K562 (cell line): ENCODE results near the gene SLC8A2. TPM values are rescaled to one million over a fixed set of nuclear protein-coding genes. Genes with fewer than 3 reads are reported as not detected.

ENCODE experiments used
- BHLHE40 ChIP-seq: IDR thresholded peaks from 2 replicates; pipeline ENCODE4 v1.6.1; 2011; ENCODE audit warnings: low read length, improper control_type of control experiment
- CBFA2T2 ChIP-seq: fragments of 450-650 bp; conservative IDR thresholded peaks from 2 replicates; pipeline ENCODE4 v1.6.1; 2017; ENCODE audit warnings: mild to moderate bottlenecking
- CBX5 ChIP-seq: IDR thresholded peaks from 2 replicates; pipeline ENCODE4 v1.6.1; 2014; ENCODE audit warnings: low read depth, borderline replicate concordance
- CHD4 ChIP-seq: fragments of 200-600 bp; sonication (generic); IDR thresholded peaks from 3 replicates; pipeline ENCODE4 v1.6.1; 2012; ENCODE audit warnings: low read depth, mild to moderate bottlenecking, mixed read lengths, low read length, inconsistent platforms; ENCODE audit not compliant: insufficient read depth, insufficient replicate concordance, poor library complexity, severe bottlenecking
- CREB3L1 ChIP-seq: fragments of 450-650 bp; IDR thresholded peaks from 2 replicates; pipeline ENCODE4 v1.6.1; 2014; ENCODE audit warnings: low read depth, mild to moderate bottlenecking, moderate library complexity, borderline replicate concordance
- CREB5 ChIP-seq: fragments of 250-450 bp; sonication (Bioruptor Pico); IDR thresholded peaks from 2 replicates; pipeline ENCODE4 v1.5.0; 2020; ENCODE audit warnings: mild to moderate bottlenecking
- EGR1 ChIP-seq: fragments of 450-650 bp; conservative IDR thresholded peaks from 2 replicates; pipeline ENCODE4 v1.6.1; 2017; ENCODE audit warnings: mild to moderate bottlenecking
- GATAD2A ChIP-seq: fragments of 450-650 bp; IDR thresholded peaks from 2 replicates; pipeline ENCODE4 v1.6.1; 2017
- GTF3C2 ChIP-seq: IDR thresholded peaks from 3 replicates; pipeline ENCODE4 v1.6.1; 2011; ENCODE audit warnings: borderline replicate concordance, mild to moderate bottlenecking, moderate library complexity; ENCODE audit not compliant: insufficient read length; ENCODE audit errors: extremely low read depth
- HDGF ChIP-seq: fragments of 450-650 bp; IDR thresholded peaks from 2 replicates; pipeline ENCODE4 v1.6.1; 2016
- HNRNPL ChIP-seq: fragments of 200-400 bp; formaldehyde crosslinking; IDR thresholded peaks from 2 replicates; pipeline ENCODE4 v1.6.1; 2017; ENCODE audit warnings: low read depth, mild to moderate bottlenecking, low read length
- KDM2B ChIP-seq: fragments of 250-450 bp; sonication (Bioruptor Pico); IDR thresholded peaks from 2 replicates; pipeline ENCODE4 v1.8.0; 2021; ENCODE audit warnings: mild to moderate bottlenecking, moderate library complexity
- MIER1 ChIP-seq: fragments of 450-650 bp; IDR thresholded peaks from 2 replicates; pipeline ENCODE4 v1.6.1; 2016; ENCODE audit warnings: antibody characterized with exemption, mild to moderate bottlenecking, low read depth
- NFE2L1 ChIP-seq: fragments of 450-650 bp; IDR thresholded peaks from 2 replicates; pipeline ENCODE4 v1.6.1; 2016; ENCODE audit warnings: missing genetic modification characterization, low read depth, mild to moderate bottlenecking, missing compliant biosample characterization, moderate library complexity, borderline replicate concordance
- NR1H2 ChIP-seq: sonication (generic); formaldehyde crosslinking; IDR thresholded peaks from 2 replicates; pipeline ENCODE4 v1.4.0; 2020; ENCODE audit warnings: mild to moderate bottlenecking, missing genetic modification reagents
- NR2C2 ChIP-seq, 2 experiments: fragments of 200-800 bp in 1 of 2; sonication (Bioruptor generic) in 1 of 2; sonication (generic) in 1 of 2; formaldehyde crosslinking in 1 of 2; IDR thresholded peaks; 2 replicates each; pipeline versions ENCODE4 v1.6.1 to v1.8.0; 2016 to 2022; ENCODE audit warnings: mild to moderate bottlenecking in 1 of 2, missing compliant biosample characterization in 1 of 2, missing genetic modification characterization in 1 of 2, missing genetic modification reagents in 1 of 2
- RB1 ChIP-seq: fragments of 450-650 bp; IDR thresholded peaks from 2 replicates; pipeline ENCODE4 v1.6.1; 2017; ENCODE audit warnings: low read depth, mild to moderate bottlenecking
- SAP30 ChIP-seq: fragments of 200-600 bp; sonication (generic); IDR thresholded peaks from 2 replicates; pipeline ENCODE4 v1.6.1; 2012; ENCODE audit warnings: borderline replicate concordance, low read depth, mild to moderate bottlenecking, moderate library complexity, low read length, control low read depth, inconsistent platforms; ENCODE audit not compliant: insufficient read depth, poor library complexity, severe bottlenecking
- SLC30A9 ChIP-seq: fragments of 250-450 bp; sonication (Bioruptor Pico); IDR thresholded peaks from 2 replicates; pipeline ENCODE4 v1.8.0; 2022; ENCODE audit warnings: mild to moderate bottlenecking, moderate library complexity
- ZNF253 ChIP-seq: fragments of 250-450 bp; sonication (Bioruptor Pico); conservative IDR thresholded peaks from 2 replicates; pipeline ENCODE4 v1.6.1; 2021; ENCODE audit warnings: mild to moderate bottlenecking
- ZNF436 ChIP-seq: fragments of 250-450, 450-650 bp; sonication (Bioruptor Pico); formaldehyde crosslinking; IDR thresholded peaks from 2 replicates; pipeline ENCODE4 v1.7.0; 2020; ENCODE audit warnings: mild to moderate bottlenecking
- ZNF586 ChIP-seq: fragments of 450-650 bp; formaldehyde crosslinking; conservative IDR thresholded peaks from 2 replicates; pipeline ENCODE4 v1.4.0; 2020; ENCODE audit warnings: mild to moderate bottlenecking, moderate library complexity
- ZNF77 ChIP-seq: fragments of 250-450 bp; sonication (Bioruptor Pico); IDR thresholded peaks from 2 replicates; pipeline ENCODE4 v1.5.0; 2020
- polyA plus RNA-seq, 8 experiments: library from polyadenylated mRNA; depleted of rRNA in 4 of 8; stranded (reverse) in 5 of 8; unstranded in 3 of 8; fragments of >200 nt; fragmentation: Nextera tagmentation in 2 of 8; fragmentation: Illumina TruSeq in 1 of 8; extraction: Ambion mirVana in 2 of 8; extraction: Trizol in 1 of 8; gene quantifications; 2 replicates each; pipeline versions ENCODE4 v1.2.1 to v1.2.3, GENCODE V29; 2011 to 2014; ENCODE audit warnings: inconsistent platforms in 1 of 8, missing spikeins in 1 of 8
- total RNA-seq, 7 experiments: library from RNA; depleted of rRNA in 6 of 7; stranded (reverse); fragments of >200 nt in 6 of 7; fragmentation: Illumina TruSeq in 2 of 7; extraction: Trizol in 2 of 7; gene quantifications; 2 replicates each; pipeline versions ENCODE4 v1.2.1 to v1.2.3, GENCODE V29; 2011 to 2021; ENCODE audit warnings: low replicate concordance in 1 of 7

The SLC8A2 gene
- total and polyA plus RNA-seq, 9 of the 15 experiments (the other 6 are each of a cell fraction or from before 2014, with no cell fraction given) = 0.07 to 0.66 (median 0.24) TPM; not detected in 3

- TF ChIP-seq NR2C2 (CRISPR knock-in tag; IDR thresholded peaks at IDR 0.05) (no peak), NR2C2 (tag; IDR thresholded peaks at IDR 0.05) (no peak), NFE2L1 (tag) (no peak), CREB5 (CRISPR knock-in tag) (no peak), GTF3C2 (no peak), ZNF436 (CRISPR knock-in tag) (no peak), EGR1 (no peak), NR1H2 (no peak), RB1 (0 out of 2 replicates have a peak, but pooled peaks have one; percentile 13), BHLHE40 (peak; percentile 64), SAP30 (no peak), CHD4 (no peak), ZNF77 (CRISPR knock-in tag) (no peak), CREB3L1 (peak; percentile 37; the same call in 1 of the 2 replicates), SLC30A9 (no peak), KDM2B (CRISPR knock-in tag) (no peak), ZNF586 (no peak), CBFA2T2 (peak; percentile 93), MIER1 (no peak), GATAD2A (no peak), HNRNPL (no peak; the same call in 1 of the 2 replicates), ZNF253 (CRISPR knock-in tag) (no peak), HDGF (no peak), CBX5 (no peak)
Observed at GRCh38 chr19:47497050-47497766, 25.5 kb upstream of the SLC8A2 start (continued).
